Head of caudate nucleus (tissue), 42 donors: Measurements from ENCODE around the gene KIF26A.

Experiments used
- DNase-seq, 42 donors: peaks; one replicate each; pipeline versions ENCODE4 v3.0.0 to v3.0.0-alpha.2; 2020 to 2021; ENCODE audit warnings: mixed read lengths in 7 of 42
- intact Hi-C: fragments of 100-400 bp; cut with DNase I; formaldehyde crosslinking; loops from one replicate; pipeline ENCODE4 v1.15.0; 2022

KIF26A gene

GRCh38 chr14:104120281-104120741 is 18.1 kb upstream of the KIF26A start:
- DNase-seq: peak in 1 of 42 donors; percentile 4
- intact Hi-C loops: no loop called here

- DNase-seq: no peak
- intact Hi-C loops: no loop called here
These were observed 17.2 kb upstream of the KIF26A start for GRCh38 chr14:104121142-104121541.

- DNase-seq: no peak
- intact Hi-C loops: no loop called here
These were observed 14.5 kb upstream of the KIF26A start for GRCh38 chr14:104123879-104124278.

GRCh38 chr14:104125011-104125410 is 13.4 kb upstream of the KIF26A start:
- no peak for DNase-seq
- intact Hi-C loops: no loop called here

GRCh38 chr14:104126753-104127152 is 11.6 kb upstream of the KIF26A start:
- intact Hi-C loops: no loop called here
- no peak for DNase-seq

- intact Hi-C loops: no loop called here
- DNase-seq: no peak
These were observed 9.4 kb upstream of the KIF26A start for GRCh38 chr14:104128981-104129380.

- DNase-seq: no peak
- intact Hi-C loops: no loop called here
These were observed 8.8 kb upstream of the KIF26A start for GRCh38 chr14:104129556-104129955.

GRCh38 chr14:104130974-104131651 is 7.3 kb upstream of the KIF26A start:
- peak in 21 of 42 donors; percentile 1 to 66 (median 39) for DNase-seq
- intact Hi-C loops: no loop called here

GRCh38 chr14:104131968-104132732 is 6.2 kb upstream of the KIF26A start:
- peak in 1 of 42 donors; percentile 7 for DNase-seq
- intact Hi-C loops: no loop called here

GRCh38 chr14:104132981-104133380 is 5.4 kb upstream of the KIF26A start:
- intact Hi-C loops: no loop called here
- DNase-seq: peak in 1 of 42 donors; percentile 5

- intact Hi-C loops: no loop called here
- peak in 2 of 42 donors; percentile 10 to 17 for DNase-seq
These were observed 4.9 kb upstream of the KIF26A start for GRCh38 chr14:104133496-104133895.

GRCh38 chr14:104134061-104134965 is 4.1 kb upstream of the KIF26A start:
- DNase-seq: peak in 1 of 42 donors; percentile 27
- intact Hi-C loops: no loop called here

GRCh38 chr14:104135121-104135903 is 3.1 kb upstream of the KIF26A start:
- DNase-seq: peak in 2 of 42 donors; percentile 11 to 22
- intact Hi-C loops: loop anchor here (5.0 kb wide), 1 partner anchor 502 kb away; no protein-coding TSS in a partner anchor

- peak in 2 of 42 donors; percentile 25 to 27 for DNase-seq
- intact Hi-C loops: loop anchor here (2.0 to 5.0 kb wide), 2 partner anchors 429 to 501 kb away; no protein-coding TSS in a partner anchor
These were observed 2.4 kb upstream of the KIF26A start for GRCh38 chr14:104135904-104136471.

- peak in 2 of 42 donors; percentile 10 to 24 for DNase-seq
- intact Hi-C loops: loop anchor here (2.0 to 5.0 kb wide), 2 partner anchors 428 to 501 kb away; no protein-coding TSS in a partner anchor
These were observed 1.7 kb upstream of the KIF26A start for GRCh38 chr14:104136472-104137296.

- DNase-seq: peak; percentile 28 to 88 (median 70)
- intact Hi-C loops: loop anchor here (2.0 to 5.0 kb wide), 2 partner anchors 427 to 500 kb away; no protein-coding TSS in a partner anchor
These were observed 890 bp upstream of the KIF26A start for GRCh38 chr14:104137297-104138097.
